Esophagus (tissue), 2 donors: ENCODE results near the gene EVL. TPM values are rescaled to one million over a fixed set of nuclear protein-coding genes. Genes with fewer than 3 reads are reported as not detected.

ENCODE experiments used
- H3K27ac ChIP-seq, 2 donors: one replicate each; pipeline ENCODE4 v1.5.1; 2013; ENCODE audit warnings: low read depth in 2 of 2, mild to moderate bottlenecking in 2 of 2, inconsistent platforms in 1 of 2, low read length in 1 of 2, moderate library complexity in 1 of 2
- H3K27me3 ChIP-seq, 2 donors: one replicate each; pipeline ENCODE4 v1.6.1; 2013; ENCODE audit warnings: low read length in 2 of 2, control low read depth in 1 of 2, mild to moderate bottlenecking in 1 of 2; ENCODE audit not compliant: insufficient read depth in 2 of 2, control insufficient read depth in 1 of 2
- H3K36me3 ChIP-seq, 2 donors: one replicate each; pipeline ENCODE4 v1.6.1; 2013; ENCODE audit warnings: low read length in 1 of 2; ENCODE audit not compliant: control insufficient read depth in 2 of 2, insufficient read depth in 2 of 2
- H3K4me1 ChIP-seq, 2 donors: one replicate each; pipeline ENCODE4 v1.6.1; 2013; ENCODE audit warnings: low read length in 1 of 2; ENCODE audit not compliant: control insufficient read depth in 2 of 2, insufficient read depth in 2 of 2
- H3K4me3 ChIP-seq, 2 donors: one replicate each; pipeline ENCODE4 v1.5.1; 2013; ENCODE audit warnings: low read length in 2 of 2, mild to moderate bottlenecking in 2 of 2, low read depth in 1 of 2, moderate library complexity in 1 of 2
- H3K9me3 ChIP-seq, 2 donors: one replicate each; pipeline ENCODE4 v1.6.1; 2013; ENCODE audit warnings: mild to moderate bottlenecking in 2 of 2, low read depth in 1 of 2, low read length in 1 of 2, moderate library complexity in 1 of 2; ENCODE audit not compliant: control insufficient read depth in 2 of 2, insufficient read depth in 1 of 2
- WGBS, 2 donors: extraction: QIAGEN DNeasy Blood & Tissue Kit; methylation state at CpG; one replicate each; pipeline ENCODE4 v1.1.7; 2013; 5-methylcytosine and 5-hydroxymethylcytosine counted together
- polyA plus RNA-seq, 2 donors: library from polyadenylated mRNA; stranded (reverse); fragments of 200-250 nt; gene quantifications; one replicate each; pipeline ENCODE4 v1.2.3, GENCODE V29; 2013
- donor health status: healthy with polysubstance abuse.
- donor health status: Bipolar disorder and iron deficiency.

EVL gene
- polyA plus RNA-seq, 2 donors, result 25.3 to 41.9 TPM

GRCh38 chr14:100187247-100187833, 122.1 kb downstream of the EVL start:
- Histone ChIP-seq H3K9me3 (no peaks in the 10 kb centered on the region), H3K27ac (peak overlapping the region; percentile 81 to 97), H3K27me3 (no peaks in the 10 kb centered on the region), H3K4me3 (no peak overlapping the region), H3K4me1 (peaks cover 4 to 15% of the 10 kb centered on the region in 2 donors), H3K36me3 (no peaks in the 10 kb centered on the region)
- 53 to 70% methylated on average over 12 of the region's 12 CpGs for WGBS, 2 donors

GRCh38 chr14:100188392-100189030, 123.3 kb downstream of the EVL start:
- H3K27ac ChIP-seq, result peak overlapping the region in 1 of 2 donors; percentile 23
- H3K9me3 ChIP-seq, result no peaks in the 10 kb centered on the region
- no peak overlapping the region for H3K4me3 ChIP-seq
- H3K27me3 ChIP-seq, result no peaks in the 10 kb centered on the region
- WGBS, 2 donors, result 76 to 78% methylated on average over 12 of the region's 12 CpGs
- H3K36me3 ChIP-seq, result no peaks in the 10 kb centered on the region
- peaks cover 4 to 17% of the 10 kb centered on the region in 2 donors for H3K4me1 ChIP-seq

- Histone ChIP-seq H3K36me3 (no peaks in the 10 kb centered on the region), H3K27me3 (no peaks in the 10 kb centered on the region), H3K9me3 (no peaks in the 10 kb centered on the region), H3K27ac (no peak overlapping the region), H3K4me3 (no peak overlapping the region), H3K4me1 (peaks cover 5 to 17% of the 10 kb centered on the region in 2 donors)
- WGBS, 2 donors, result 59 to 60% methylated on average over 1 of the region's 1 CpG
Observed at GRCh38 chr14:100190126-100190525, 124.9 kb downstream of the EVL start.

- no peaks in the 10 kb centered on the region for H3K27me3 ChIP-seq
- peaks cover 5 to 17% of the 10 kb centered on the region in 2 donors for H3K4me1 ChIP-seq
- H3K4me3 ChIP-seq, result no peak overlapping the region
- H3K9me3 ChIP-seq, result no peaks in the 10 kb centered on the region
- WGBS, 2 donors, result 62 to 69% methylated on average over 14 of the region's 14 CpGs
- H3K27ac ChIP-seq, result no peak overlapping the region
- no peaks in the 10 kb centered on the region for H3K36me3 ChIP-seq
Observed at GRCh38 chr14:100191584-100192249, 126.5 kb downstream of the EVL start.

- H3K27ac ChIP-seq, result peak overlapping the region; percentile 86 to 92
- peak overlapping the region; percentile 31 to 54 for H3K4me3 ChIP-seq
- H3K27me3 ChIP-seq, result no peaks in the 10 kb centered on the region
- H3K4me1 ChIP-seq, result peaks cover 5 to 17% of the 10 kb centered on the region in 2 donors
- 39 to 40% methylated on average over 21 of the region's 21 CpGs for WGBS, 2 donors
- no peaks in the 10 kb centered on the region for H3K9me3 ChIP-seq
- H3K36me3 ChIP-seq, result no peaks in the 10 kb centered on the region
Observed at GRCh38 chr14:100192250-100192671, 127.0 kb downstream of the EVL start.

GRCh38 chr14:100192672-100193416, 127.6 kb downstream of the EVL start:
- no peaks in the 10 kb centered on the region for H3K36me3 ChIP-seq
- H3K27me3 ChIP-seq, result no peaks in the 10 kb centered on the region
- H3K4me1 ChIP-seq, result peaks cover 5 to 11% of the 10 kb centered on the region in 2 donors
- peak overlapping the region; percentile 86 to 92 for H3K27ac ChIP-seq
- 1% methylated on average over 55 to 62 of the region's 62 CpGs for WGBS, 2 donors
- H3K4me3 ChIP-seq, result peak overlapping the region; percentile 31 to 54
- no peaks in the 10 kb centered on the region for H3K9me3 ChIP-seq

Other genes starting within 250 kb of the EVL start
- gene DEGS2, start 94.2 kb downstream of the EVL start, polyA plus RNA-seq, result 10 to 100 TPM; 24.7 to 41.8 TPM
- 10 to 100 TPM; 24.7 to 36.9 TPM for gene YY1, start 173.7 kb downstream of the EVL start, polyA plus RNA-seq
- gene SLC25A29, start 241.0 kb downstream of the EVL start, polyA plus RNA-seq, result 10 to 100 TPM; 27.9 to 67.7 TPM